ENCODE results near the gene CYB561D2.
A peak's percentile ranks its signal among the peaks of the same experiment; 100 is the strongest.

DNA sequence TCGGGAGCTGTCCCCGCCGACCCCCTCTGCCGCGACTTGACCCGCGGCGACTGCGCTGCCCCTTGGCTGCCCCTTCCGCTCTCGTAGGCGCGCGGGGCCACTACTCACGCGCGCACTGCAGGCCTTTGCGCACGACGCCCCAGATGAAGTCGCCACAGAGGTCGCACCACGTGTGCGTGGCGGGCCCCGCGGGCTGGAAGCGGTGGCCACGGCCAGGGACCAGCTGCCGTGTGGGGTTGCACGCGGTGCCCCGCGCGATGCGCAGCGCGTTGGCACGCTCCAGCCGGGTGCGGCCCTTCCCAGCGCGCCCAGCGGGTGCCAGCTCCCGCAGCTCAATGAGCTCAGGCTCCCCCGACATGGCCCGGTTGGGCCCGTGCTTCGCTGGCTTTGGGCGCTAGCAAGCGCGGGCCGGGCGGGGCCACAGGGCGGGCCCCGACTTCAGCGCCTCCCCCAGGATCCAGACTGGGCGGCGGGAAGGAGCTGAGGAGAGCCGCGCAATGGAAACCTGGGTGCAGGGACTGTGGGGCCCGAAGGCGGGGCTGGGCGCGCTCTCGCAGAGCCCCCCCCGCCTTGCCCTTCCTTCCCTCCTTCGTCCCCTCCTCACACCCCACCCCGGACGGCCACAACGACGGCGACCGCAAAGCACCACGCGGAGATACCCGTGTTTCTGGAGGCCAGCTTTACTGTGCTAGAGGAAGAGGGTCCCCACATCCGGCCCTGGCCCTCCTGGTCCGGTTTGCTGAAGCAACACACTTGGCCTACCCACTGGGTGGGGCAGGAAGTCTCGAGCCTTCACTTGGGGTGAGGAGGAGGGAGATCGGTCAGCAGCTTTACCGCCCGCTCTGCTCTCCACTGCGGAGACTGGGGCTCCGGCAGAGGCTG, 10.0 kb upstream of the CYB561D2 start, which contains the start of gene RASSF1:
- peak; percentile 96 for TF ChIP-seq EZH2phosphoT487 (IDR thresholded peaks at IDR 0.05)
- no peak for TF ChIP-seq CTCF (IDR thresholded peaks at IDR 0.05)
- peak; percentile 97 for TF ChIP-seq EZH2 (IDR thresholded peaks at IDR 0.05)
